Amygdala (tissue), 56 donors: ENCODE data around the gene MAP6D1.

Experiments
- DNase-seq, 56 donors: peaks; one replicate each; lab custom pipeline; 2025; lab: John Stamatoyannopoulos, UW

Gene MAP6D1

DNA sequence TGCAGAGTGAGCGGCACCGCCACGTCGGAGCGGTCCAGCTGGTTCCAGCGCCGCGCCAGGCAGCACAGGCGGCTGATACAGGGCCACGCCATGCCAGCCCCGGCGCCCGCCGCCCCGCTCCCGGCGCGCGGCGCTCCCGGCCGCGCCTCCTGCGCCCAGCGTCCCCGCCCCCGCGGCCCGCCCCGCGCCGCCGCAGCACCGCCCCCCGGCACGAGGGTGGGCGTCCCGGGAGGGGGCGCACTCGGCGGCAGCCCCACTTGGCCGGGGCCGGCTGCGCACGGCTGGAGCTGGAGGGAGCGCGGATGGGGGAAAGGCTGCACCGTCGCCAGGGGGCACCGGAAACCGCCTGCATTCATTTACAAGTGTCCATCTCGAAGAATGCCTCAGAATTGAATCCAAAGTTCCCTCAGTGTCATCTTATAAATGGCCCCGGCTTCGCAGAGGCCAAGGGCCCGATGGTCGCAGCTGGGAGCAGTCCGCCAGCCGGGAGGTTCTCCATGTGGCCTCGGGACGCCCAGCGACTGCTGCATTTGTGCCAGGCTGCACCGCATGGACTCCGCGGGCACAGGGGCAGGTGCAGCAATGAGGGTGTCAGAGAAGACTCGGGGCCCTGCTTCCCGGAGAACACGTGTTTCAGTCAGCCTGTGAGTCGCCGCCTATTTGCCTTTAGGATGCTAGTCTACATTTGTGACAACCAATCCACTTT is at the start of gene MAP6D1:
Gene MAP6D1 (minus strand): TSS at position 122 of the 706 bp plus-strand sequence. CDS start 30 bp downstream, at position 92.
- peak in 55 of 56 donors; percentile 27 to 87 (median 69) for DNase-seq

DNA sequence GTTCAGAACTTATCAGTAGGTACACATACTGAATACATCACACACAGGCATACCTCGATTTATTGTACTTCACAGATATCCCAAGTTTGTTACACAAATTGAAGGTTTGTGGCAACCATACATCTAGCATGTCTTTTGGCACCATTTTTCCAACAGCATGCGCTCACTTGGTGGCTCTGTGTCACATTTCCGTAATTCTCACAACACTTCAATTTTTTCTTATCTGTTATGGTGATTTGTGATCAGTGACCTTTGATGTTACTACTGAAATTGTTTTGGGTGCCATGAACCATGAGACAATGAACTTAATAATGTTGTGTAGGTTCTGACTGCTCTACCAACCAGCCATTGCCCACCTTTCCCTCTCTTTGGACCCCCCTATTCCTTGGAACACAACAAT is 48.5 kb upstream of the MAP6D1 start:
- no peak for DNase-seq

DNA sequence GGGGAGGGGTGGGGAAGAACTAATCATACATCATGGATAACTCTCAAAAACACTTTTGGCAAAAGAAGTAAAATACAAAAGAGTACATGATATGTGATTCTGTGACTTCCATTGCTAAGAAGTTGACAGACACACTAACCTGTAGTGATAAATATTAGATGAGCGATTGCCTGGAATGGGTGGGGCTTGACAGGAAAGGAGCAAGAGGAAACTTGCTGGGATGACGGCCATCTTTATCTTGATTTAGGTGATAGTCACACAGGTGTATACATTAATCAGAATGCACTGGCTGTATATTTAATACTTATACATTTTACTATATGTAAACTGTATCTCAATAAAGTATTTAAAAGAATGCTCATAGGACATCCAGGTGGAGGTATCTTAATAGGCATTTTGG is 46.2 kb upstream of the MAP6D1 start:
- DNase-seq = no peak

DNA sequence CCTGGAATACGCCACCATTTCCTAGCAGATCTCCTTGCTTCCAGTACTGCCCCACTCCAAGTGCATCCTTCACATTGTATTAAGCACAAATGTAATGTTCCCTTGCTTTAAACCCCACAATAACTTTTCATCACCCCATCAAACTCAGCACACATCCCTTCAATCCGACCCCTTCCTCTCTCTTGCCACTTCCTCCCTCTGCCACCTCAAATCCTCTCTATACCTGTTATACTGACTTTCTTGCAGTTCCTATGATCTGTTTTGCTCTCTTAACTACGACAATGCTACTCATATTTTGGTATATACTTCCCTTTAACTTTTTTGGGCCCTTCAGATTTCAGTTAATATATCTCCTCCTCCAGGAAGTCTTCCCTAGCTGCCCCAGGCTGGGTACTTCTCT is 45.2 kb upstream of the MAP6D1 start:
- no peak for DNase-seq

DNA sequence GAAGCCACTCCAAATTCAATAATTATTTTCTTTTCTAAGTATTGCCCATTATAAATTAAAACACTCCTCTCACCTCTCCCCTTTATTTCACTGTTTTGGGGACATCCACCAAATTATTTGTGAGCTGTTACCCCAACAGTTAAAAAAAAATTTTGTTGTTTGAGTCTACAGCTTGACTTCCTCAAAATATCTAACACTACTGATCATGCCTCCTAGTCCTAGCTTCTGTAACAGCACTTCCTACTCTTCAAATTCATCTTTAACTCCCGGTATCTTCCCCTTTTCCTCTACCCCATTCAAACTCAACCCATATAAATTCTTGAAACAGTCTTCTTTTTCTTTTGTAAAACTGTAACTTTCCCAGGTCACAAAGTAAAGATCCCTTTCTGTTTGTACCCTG is 43.4 kb upstream of the MAP6D1 start:
- no peak for DNase-seq

DNA sequence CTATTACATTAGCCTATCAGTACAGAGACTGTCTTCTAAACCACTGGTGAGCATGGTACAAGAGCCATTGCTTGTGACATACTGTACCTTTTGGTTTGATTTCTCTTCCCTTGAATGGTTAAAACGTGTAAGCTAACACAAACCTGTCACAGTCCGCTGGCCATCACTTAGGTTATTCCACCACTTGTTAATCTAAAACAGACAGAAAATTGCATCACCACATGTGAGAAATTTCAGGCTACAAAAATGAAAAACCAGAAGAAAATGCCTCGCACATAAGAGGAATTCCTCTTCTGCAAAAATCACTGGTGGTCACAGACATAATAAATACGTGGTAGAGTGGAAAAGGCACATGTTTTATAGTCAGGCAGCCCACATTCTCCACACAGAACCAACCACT is 37.2 kb upstream of the MAP6D1 start:
- DNase-seq = no peak

DNA sequence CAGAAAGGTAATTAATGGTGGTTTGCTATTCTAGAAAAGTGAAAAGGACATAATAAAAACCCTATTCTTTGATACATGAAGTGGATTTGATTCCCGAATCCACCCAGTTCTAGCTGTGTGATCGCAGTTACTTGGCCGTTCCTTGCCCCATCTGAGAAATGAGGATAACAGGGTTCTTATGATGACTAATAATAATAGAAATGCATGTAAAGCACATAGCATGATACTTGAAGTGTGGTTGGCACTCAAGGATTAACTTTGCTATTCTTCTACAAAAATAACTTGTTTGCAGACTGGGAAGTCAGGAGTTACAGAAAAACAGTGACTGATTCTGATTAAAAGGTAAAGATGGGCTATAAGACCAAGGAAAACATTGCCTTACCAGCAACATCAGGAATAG is 32.5 kb upstream of the MAP6D1 start:
- DNase-seq = no peak

DNA sequence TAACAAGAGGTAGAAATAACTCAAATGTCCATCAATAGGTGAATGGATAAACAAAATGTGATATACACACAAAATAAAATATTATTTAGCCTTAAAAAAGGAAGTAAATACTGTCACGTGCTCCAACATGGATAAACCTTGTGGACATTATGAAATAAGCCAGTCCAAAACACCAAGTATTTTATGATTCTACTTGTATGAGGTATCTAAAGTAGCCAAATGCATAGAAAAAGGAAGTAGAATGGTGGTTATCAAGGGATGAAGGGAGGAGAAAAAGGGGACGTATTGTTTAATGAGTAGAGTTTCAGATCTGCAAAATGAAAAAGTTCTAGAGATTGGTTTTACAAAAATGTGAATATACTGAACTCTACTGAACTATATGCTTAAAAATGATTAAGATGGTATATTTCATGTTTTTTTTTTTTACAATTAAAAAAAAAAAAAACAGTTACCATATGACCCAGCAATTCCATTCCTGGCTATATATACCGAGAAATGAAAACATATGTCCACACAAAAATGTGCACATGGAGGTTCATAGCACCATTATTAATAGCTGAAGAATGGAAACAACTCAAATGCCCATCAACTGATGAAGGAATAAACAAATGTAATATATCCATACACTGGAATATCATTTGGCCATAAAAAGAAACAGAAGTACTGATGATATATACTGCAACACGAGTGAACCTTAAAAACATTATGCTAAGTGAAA is 29.1 kb upstream of the MAP6D1 start:
- no peak for DNase-seq

DNA sequence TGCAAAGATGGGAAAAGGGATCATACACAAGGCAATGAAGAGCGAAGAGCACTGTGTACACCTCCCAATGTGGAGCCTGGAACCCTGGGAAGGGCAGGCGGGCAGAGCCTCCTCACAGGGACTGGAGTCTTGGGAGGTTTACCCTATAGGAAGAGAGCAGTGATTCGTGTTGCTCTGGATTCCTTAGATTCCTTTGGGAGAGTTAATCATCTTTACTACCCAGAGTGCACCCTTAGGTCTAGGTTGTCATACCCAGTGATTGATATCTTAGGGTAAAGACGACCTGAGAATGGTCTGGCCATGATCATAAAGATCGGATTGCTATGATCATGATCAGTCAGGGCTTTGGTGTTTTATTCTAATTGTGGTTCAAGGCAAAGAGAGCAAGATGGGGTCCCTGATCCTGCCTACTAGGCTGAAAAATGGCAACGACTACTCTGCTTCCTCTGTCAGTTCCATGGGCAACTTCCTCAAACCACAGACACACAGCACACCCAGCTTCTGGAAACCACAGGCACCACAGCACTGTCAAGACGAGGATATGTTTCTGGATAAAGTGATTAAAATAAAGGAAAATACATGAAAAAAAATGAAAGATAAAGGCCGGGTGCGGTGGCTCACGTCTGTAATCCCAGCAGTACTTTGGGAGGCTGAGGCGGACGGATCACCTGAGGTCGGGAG is 20.4 kb upstream of the MAP6D1 start:
- no peak for DNase-seq

DNA sequence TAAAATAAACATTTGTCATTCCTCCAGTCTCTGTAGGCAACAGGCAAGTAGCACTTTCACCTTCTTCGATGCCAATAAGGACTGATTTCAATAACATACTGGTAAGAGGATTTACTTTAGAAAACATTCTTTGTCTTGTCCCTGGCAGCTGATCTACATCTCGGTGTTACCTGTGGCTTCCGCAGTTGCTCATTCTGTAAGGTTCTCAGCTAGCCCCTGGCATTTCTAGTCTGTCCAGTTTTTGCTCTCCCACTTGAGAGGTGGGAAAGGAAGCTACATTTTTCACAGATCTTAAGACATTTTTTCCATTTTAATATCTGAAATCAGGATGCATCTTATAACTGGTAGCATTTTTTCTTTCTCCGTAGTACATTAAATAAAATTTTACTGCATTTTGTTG is 19.7 kb upstream of the MAP6D1 start:
- no peak for DNase-seq

DNA sequence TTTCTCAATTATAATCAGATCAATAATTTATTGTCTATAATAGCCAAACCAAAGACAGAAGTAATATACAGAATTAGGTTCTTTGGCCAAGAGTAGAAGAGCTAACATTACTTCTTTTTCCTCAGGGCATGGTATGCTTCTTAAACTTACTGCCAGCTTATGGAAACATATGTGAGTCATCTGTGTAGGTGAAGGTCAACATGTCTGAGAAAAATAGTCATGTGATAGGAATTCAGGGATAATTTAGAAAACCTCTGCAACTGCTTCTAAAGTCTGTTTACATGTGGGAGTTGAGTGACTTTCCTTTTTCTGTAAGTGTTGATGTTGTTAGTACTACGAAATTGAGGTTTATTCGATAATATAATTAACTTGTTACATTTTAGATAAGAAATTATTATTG is 19.2 kb upstream of the MAP6D1 start:
- DNase-seq = no peak

DNA sequence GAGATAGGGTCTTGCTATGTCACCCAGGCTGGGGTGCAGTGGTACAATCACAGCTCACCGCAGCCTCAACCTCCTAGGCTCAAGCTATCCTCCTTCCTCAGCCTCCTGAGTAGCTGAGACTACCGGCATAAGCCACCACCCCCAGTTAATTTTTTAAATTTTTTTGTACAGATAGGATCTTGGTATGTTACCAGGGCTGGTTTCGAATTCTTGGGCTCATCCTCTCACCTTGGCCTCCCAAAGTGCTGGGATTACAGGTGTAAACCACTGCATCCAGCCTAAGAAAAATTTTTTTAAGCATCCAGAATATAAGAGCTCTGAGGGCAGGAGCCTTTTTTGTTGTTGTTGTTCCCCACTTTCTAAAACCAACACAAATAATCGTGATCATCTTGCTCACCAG is 14.4 kb upstream of the MAP6D1 start:
- DNase-seq = no peak

DNA sequence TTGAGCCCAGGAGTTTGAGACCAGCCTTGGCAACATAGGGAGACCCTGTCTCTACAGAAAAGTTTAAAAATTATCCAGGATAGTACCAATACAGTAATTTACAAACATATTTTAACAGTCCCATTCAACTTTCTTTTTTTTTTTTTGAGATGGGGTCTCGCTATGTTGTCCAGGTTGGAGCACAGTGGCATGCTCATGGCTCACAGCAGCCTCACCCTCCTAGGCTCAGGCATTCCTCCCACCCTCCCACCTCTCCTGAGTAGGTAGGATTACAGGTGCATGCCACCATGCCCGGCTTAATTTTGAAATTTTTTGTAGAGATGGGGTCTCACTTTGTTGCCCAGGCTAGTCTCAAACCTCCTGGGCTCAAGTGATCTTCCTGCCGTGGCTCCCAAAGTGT is 12.5 kb upstream of the MAP6D1 start:
- DNase-seq = no peak

DNA sequence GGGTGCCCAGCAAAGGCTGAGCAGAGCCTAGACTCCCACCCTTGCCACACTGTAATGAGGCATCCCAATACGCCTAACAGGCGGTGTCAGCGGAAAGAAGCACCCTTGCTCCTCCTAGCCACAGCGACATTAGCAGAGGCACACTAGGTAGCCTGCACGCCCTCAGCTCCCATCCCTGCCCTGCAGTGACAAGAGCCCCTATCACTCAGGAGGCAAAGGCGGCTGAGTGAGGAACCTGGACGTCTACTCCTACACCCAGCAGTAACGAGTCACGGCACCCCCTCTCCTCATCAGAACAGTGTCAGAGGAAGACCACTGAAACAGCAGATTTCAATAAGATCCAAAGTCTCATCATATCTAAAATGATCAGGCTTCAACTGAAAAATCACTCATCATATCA is 12.0 kb upstream of the MAP6D1 start:
- DNase-seq = no peak

DNA sequence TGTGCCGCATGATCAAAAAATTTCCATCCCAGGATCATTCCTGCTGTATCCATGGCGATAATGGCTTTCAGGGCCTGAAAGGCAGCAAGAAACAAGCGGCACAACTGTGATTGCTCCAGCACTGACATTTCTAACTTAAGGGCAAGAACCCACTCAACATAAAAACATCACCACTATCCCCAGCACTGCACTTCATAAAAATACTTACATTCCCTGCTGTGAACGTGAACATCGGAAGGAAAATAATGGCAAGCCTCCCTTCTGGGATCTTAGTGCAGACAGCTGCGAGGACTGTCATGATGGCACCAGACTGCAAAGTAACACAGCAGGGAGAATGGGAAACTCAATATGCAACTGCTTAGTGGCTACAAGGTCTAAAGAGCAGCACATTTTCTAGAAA is 8.1 kb upstream of the MAP6D1 start:
- no peak for DNase-seq

DNA sequence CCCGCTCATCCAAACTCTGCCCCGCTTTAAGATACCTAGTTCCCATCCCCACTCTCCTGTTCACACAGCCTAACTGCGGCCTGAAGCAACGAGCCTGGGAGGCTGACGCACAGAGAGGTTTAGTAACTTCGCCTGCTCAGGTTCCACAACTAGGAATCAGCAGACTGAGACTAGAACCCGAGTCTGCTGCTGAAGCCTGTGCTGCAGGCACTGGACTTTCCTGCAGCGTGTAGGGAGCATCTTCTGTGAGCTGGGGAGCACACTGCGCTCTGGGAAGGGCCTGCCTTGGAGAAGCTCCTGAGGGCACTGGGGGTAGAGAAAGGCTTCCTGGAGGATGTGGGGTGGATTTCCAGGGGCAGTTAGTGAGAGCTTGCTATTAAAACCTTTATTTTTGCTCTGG is 4.8 kb upstream of the MAP6D1 start:
- DNase-seq = no peak

DNA sequence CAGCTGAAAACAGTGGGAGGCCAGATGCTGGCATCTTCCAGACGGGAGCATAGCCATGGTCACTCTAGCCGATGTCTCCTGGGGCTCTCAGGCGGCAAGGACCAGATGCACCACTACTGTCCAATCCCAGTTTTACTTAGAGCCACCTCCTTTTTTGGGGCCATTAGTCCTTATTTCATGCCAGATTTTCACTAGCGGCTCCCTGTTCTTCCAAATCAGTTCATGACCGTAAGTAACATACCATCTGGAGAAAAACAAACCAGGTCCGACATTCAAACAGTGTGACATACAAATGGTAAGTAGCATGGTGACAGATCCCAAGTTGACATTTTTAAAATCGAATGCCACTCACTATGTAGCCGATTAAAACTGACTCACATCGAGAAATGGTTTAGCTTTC is 4.1 kb upstream of the MAP6D1 start:
- no peak for DNase-seq

DNA sequence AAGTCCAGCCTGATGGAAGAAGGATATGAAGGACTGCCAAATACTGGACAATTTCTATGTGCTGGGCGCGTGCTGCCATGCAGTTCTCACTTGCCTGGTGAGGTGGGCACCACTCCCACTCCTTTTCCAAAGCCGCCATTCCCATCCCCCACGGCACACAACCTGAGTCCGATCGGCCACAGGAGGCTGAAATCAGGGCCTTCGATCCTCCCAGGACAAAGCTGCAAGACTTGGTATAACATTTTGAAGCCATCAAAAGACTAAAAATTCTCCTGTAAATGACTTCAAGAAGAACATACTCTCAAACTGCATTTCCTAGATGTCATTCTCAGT is 3.1 kb upstream of the MAP6D1 start:
- no peak for DNase-seq

DNA sequence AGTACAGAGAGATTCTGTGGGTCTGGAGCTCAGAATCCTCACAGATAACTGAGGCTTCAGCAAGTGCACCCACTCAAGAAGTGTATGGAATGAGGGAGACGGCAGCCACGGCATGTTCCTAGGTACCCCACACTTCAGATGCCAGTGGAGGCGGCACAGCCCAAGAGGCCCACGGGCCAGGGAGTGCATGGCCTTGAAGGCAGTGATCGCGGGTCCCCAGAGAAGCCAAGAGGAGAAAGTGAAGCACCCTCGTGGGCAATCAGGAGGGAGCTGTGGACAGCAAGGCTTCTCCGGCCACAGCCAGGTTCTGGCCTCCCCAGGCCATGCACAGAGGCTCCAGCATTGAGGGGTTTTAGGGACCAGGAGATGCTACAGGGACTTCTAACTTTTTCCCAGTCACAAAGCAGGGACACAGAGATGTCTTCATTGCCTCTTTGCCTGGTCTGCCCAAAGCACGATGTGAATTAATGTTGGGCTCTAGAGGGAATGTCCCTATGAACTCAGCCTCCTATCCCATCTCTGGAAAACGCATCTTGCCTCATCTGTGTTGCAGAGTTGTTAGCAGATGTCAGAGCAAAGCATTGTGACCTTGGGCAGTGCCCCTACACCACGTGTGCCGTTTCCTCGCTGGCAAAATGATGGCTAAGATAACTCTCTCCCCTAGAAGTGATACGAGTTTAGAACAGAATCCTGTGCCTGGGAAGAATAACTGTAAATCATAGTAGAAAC is 2.6 kb upstream of the MAP6D1 start:
- DNase-seq = no peak

DNA sequence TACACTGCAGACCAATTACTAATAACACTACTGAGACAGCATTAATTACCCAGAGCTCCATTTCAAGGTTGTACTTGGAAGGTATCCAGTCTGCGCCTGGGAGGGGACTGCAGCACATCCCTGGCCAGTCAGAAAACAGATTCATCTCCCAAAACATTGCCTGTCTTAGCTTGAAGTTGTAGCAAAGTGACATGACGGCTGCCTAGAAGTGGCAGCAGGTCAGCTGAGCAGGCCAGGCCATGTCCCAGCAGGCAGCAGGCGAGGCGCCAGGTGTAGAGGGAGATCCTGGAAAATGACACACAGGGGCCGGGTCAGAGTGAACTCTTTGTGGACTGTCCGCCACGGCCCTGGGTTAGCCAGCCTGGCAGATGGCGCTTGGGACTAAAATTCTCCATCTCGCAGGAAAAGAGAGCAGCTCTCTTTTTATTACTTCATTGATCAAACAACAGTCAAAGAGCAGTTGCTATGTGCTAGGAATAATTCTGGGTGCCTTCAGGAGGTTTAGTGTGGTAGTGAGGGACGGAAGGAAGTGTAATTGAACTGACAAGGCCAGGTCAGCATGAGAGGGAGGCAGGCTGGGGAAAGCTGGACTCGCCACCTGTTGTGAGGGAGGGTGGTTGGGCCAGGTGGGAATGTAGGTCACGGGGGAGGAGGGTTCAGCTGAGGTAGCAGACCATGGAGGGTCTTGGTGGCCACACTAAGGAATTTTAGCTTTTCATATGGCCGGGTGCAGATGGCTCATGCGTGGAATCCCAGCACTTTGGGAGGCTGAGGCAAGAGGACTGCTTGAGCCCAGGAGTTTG is 1.3 kb upstream of the MAP6D1 start:
- DNase-seq = peak in 2 of 56 donors; percentile 21 to 24
